ENCODE results near the gene GRIK3. TPM values are rescaled to one million over a fixed set of nuclear protein-coding genes. Genes with fewer than 3 reads are reported as not detected.

The GRIK3 gene
- total RNA-seq, 1 experiment from 2014 or later: not detected

- ChIA-PET POLR2A (ENCODE audit: unreplicated experiment) (no interaction called here), CTCF (no interaction called here)
- H3K27me3 ChIP-seq (ENCODE audit: low read length): peaks cover 84% of the 10 kb centered on the region
- H3K36me3 ChIP-seq (ENCODE audit: low read depth, low read length): no peaks in the 10 kb centered on the region
- no peak overlapping the region for H3K4me3 ChIP-seq (ENCODE audit: low read length)
- intact Hi-C loops (cut with micrococcal nuclease): no loop called here
- DNase-seq (no peak), ATAC-seq (no peak)
- no peak overlapping the region for H3K4me2 ChIP-seq (ENCODE audit: low read length)
- H3K9me3 ChIP-seq (ENCODE audit: low read length): no peaks in the 10 kb centered on the region
- H3K27ac ChIP-seq (ENCODE audit: low read length): no peak overlapping the region
- no TSS peak for BruUV-seq (replicated peaks)
- H4K20me1 ChIP-seq (ENCODE audit: low read length): no peaks in the 10 kb centered on the region
- no peaks in the 10 kb centered on the region for H3K9me2 ChIP-seq (replicated peaks; ENCODE audit: low read length)
- no peaks in the 10 kb centered on the region for H3F3A ChIP-seq (ENCODE audit: low read length, unreplicated experiment)
- no peak overlapping the region for H2AFZ ChIP-seq (ENCODE audit: low read length)
- no peaks in the 10 kb centered on the region for H3K4me1 ChIP-seq (ENCODE audit: insufficient read depth, low read length)
- TF ChIP-seq EZH2 (IDR thresholded peaks at IDR 0.05; ENCODE audit: low read length, unreplicated experiment) (no peak), EZH2phosphoT487 (IDR thresholded peaks at IDR 0.05; ENCODE audit: borderline replicate concordance, low read length) (no peak), CTCF (conservative IDR thresholded peaks at IDR 0.05; ENCODE audit: low read depth, low read length) (no peak)
- no peak overlapping the region for H3K9ac ChIP-seq (ENCODE audit: low read length)
- H3K79me2 ChIP-seq (ENCODE audit: low read length): no peaks in the 10 kb centered on the region
Observed at GRCh38 chr1:36776948-36777831, 257.1 kb downstream of the GRIK3 start.

- no peak overlapping the region for H2AFZ ChIP-seq (ENCODE audit: low read length)
- ChIA-PET POLR2A (ENCODE audit: unreplicated experiment) (no interaction called here), CTCF (no interaction called here)
- intact Hi-C loops (cut with micrococcal nuclease): no loop called here
- TF ChIP-seq CTCF (conservative IDR thresholded peaks at IDR 0.05; ENCODE audit: low read depth, low read length) (no peak), EZH2phosphoT487 (IDR thresholded peaks at IDR 0.05; ENCODE audit: borderline replicate concordance, low read length) (no peak), EZH2 (IDR thresholded peaks at IDR 0.05; ENCODE audit: low read length, unreplicated experiment) (no peak)
- no peaks in the 10 kb centered on the region for H4K20me1 ChIP-seq (ENCODE audit: low read length)
- H3K36me3 ChIP-seq (ENCODE audit: low read depth, low read length): no peaks in the 10 kb centered on the region
- peaks cover 85% of the 10 kb centered on the region for H3K27me3 ChIP-seq (ENCODE audit: low read length)
- no peak overlapping the region for H3K4me3 ChIP-seq (ENCODE audit: low read length)
- DNase-seq (no peak), ATAC-seq (no peak)
- H3K9ac ChIP-seq (ENCODE audit: low read length): no peak overlapping the region
- H3F3A ChIP-seq (ENCODE audit: low read length, unreplicated experiment): no peaks in the 10 kb centered on the region
- no peaks in the 10 kb centered on the region for H3K4me1 ChIP-seq (ENCODE audit: insufficient read depth, low read length)
- no peaks in the 10 kb centered on the region for H3K9me2 ChIP-seq (replicated peaks; ENCODE audit: low read length)
- no peaks in the 10 kb centered on the region for H3K79me2 ChIP-seq (ENCODE audit: low read length)
- BruUV-seq (replicated peaks): no TSS peak
- no peak overlapping the region for H3K27ac ChIP-seq (ENCODE audit: low read length)
- H3K4me2 ChIP-seq (ENCODE audit: low read length): no peak overlapping the region
- no peaks in the 10 kb centered on the region for H3K9me3 ChIP-seq (ENCODE audit: low read length)
Observed at GRCh38 chr1:36776256-36776655, 258.1 kb downstream of the GRIK3 start.

- BruUV-seq (replicated peaks): no TSS peak
- H3K27ac ChIP-seq (ENCODE audit: low read length): no peak overlapping the region
- ChIA-PET POLR2A (ENCODE audit: unreplicated experiment) (no interaction called here), CTCF (no interaction called here)
- no peaks in the 10 kb centered on the region for H3F3A ChIP-seq (ENCODE audit: low read length, unreplicated experiment)
- H4K20me1 ChIP-seq (ENCODE audit: low read length): no peaks in the 10 kb centered on the region
- intact Hi-C loops (cut with micrococcal nuclease): no loop called here
- no peak for TF ChIP-seq EZH2 (IDR thresholded peaks at IDR 0.05; ENCODE audit: low read length, unreplicated experiment)
- no peak overlapping the region for H3K4me3 ChIP-seq (ENCODE audit: low read length)
- no peak for DNase-seq
- no peaks in the 10 kb centered on the region for H3K9me3 ChIP-seq (ENCODE audit: low read length)
- H3K4me1 ChIP-seq (ENCODE audit: insufficient read depth, low read length): no peaks in the 10 kb centered on the region
- no peak overlapping the region for H2AFZ ChIP-seq (ENCODE audit: low read length)
- no peak overlapping the region for H3K4me2 ChIP-seq (ENCODE audit: low read length)
- no peak for ATAC-seq
- no peak overlapping the region for H3K9ac ChIP-seq (ENCODE audit: low read length)
- no peaks in the 10 kb centered on the region for H3K9me2 ChIP-seq (replicated peaks; ENCODE audit: low read length)
- H3K27me3 ChIP-seq (ENCODE audit: low read length): peaks cover 85% of the 10 kb centered on the region
- H3K36me3 ChIP-seq (ENCODE audit: low read depth, low read length): no peaks in the 10 kb centered on the region
- H3K79me2 ChIP-seq (ENCODE audit: low read length): no peaks in the 10 kb centered on the region
Observed at GRCh38 chr1:36775716-36776115, 258.6 kb downstream of the GRIK3 start.
